ENCODE results near the gene BRPF3. TPM values are rescaled to one million over a fixed set of nuclear protein-coding genes. Genes with fewer than 3 reads are reported as not detected.

The BRPF3 gene
- total and polyA plus RNA-seq, 2 donors (not counting 3 experiments of a cell fraction or from before 2014, with no cell fraction given) = 30.5 to 35.7 TPM

GRCh38 chr6:36235309-36235708 is 38.8 kb downstream of the BRPF3 start:
- H3K27me3 ChIP-seq (ENCODE audit: control insufficient read depth in 2 of 2, insufficient read depth in 2 of 2, low read length in 2 of 2) = no peaks in the 10 kb centered on the region
- POLR2A ChIA-PET = no interaction called here
- H3K36me3 ChIP-seq (ENCODE audit: control insufficient read depth in 2 of 2, extremely low read depth in 1 of 2, insufficient read depth in 2 of 2, low read length in 2 of 2) = peaks cover 16 to 20% of the 10 kb centered on the region in 2 experiments
- H3K4me3 ChIP-seq (replicated peaks in 1 of 3; ENCODE audit: insufficient read depth in 1 of 3, low read depth in 1 of 3, low read length in 3 of 3) = no peak overlapping the region
- H3K27ac ChIP-seq (ENCODE audit: insufficient read depth, low read depth, low read length) = no peak overlapping the region
- H2AFZ ChIP-seq (ENCODE audit: low read depth, low read length) = no peak overlapping the region
- no peaks in the 10 kb centered on the region for H3K79me2 ChIP-seq (ENCODE audit: control insufficient read depth, insufficient read depth, low read length)
- dilution Hi-C loops (cut with MboI; ENCODE audit: extremely low pct_ligation_motif_present, low sequenced_read_pairs) = no loop called here
- no peaks in the 10 kb centered on the region for H4K20me1 ChIP-seq (replicated peaks; ENCODE audit: control insufficient read depth, extremely low read depth, insufficient read depth, low read length)
- no peak overlapping the region for H3K9ac ChIP-seq (replicated peaks; ENCODE audit: extremely low read depth, insufficient read depth, low read length)
- no peak for FAIRE-seq
- CTCF ChIA-PET = no interaction called here
- DNase-seq (ENCODE audit: low read depth, low spot score) = no peak
- no TSS peak for BruUV-seq (replicated peaks)
- H3K4me2 ChIP-seq (ENCODE audit: insufficient read depth, low read length) = no peak overlapping the region
- TF ChIP-seq GATA2 (IDR thresholded peaks at IDR 0.05; ENCODE audit: insufficient read depth, insufficient read length, low read depth, low read length) (no peak), MAX (IDR thresholded peaks at IDR 0.05; ENCODE audit: insufficient read depth, insufficient read length) (no peak), JUN (IDR thresholded peaks at IDR 0.05; ENCODE audit: borderline replicate concordance, insufficient read depth, insufficient read length, low read depth) (no peak), EZH2 (IDR thresholded peaks at IDR 0.05; ENCODE audit: borderline replicate concordance, low read depth, low read length, severe bottlenecking) (no peak)
- no peaks in the 10 kb centered on the region for H3K4me1 ChIP-seq (ENCODE audit: control insufficient read depth, extremely low read depth, insufficient read depth, low read length)
- H3K9me1 ChIP-seq (replicated peaks; ENCODE audit: control insufficient read depth, extremely low read depth, insufficient read depth, low read length) = no peaks in the 10 kb centered on the region
- no peaks in the 10 kb centered on the region for H3K9me3 ChIP-seq (replicated peaks; ENCODE audit: control insufficient read depth, insufficient read depth, low read length)
- intact Hi-C loops (cut with micrococcal nuclease) = no loop called here

GRCh38 chr6:36235862-36236261 is 39.3 kb downstream of the BRPF3 start:
- DNase-seq (ENCODE audit: low read depth, low spot score) (no peak), FAIRE-seq (no peak)
- Histone ChIP-seq H3K36me3 (ENCODE audit: control insufficient read depth in 2 of 2, extremely low read depth in 1 of 2, insufficient read depth in 2 of 2, low read length in 2 of 2) (peaks cover 11 to 15% of the 10 kb centered on the region in 2 experiments), H4K20me1 (replicated peaks; ENCODE audit: control insufficient read depth, extremely low read depth, insufficient read depth, low read length) (no peaks in the 10 kb centered on the region), H3K4me2 (ENCODE audit: insufficient read depth, low read length) (no peak overlapping the region), H3K79me2 (ENCODE audit: control insufficient read depth, insufficient read depth, low read length) (no peaks in the 10 kb centered on the region), H3K27me3 (ENCODE audit: control insufficient read depth in 2 of 2, insufficient read depth in 2 of 2, low read length in 2 of 2) (no peaks in the 10 kb centered on the region), H3K4me1 (ENCODE audit: control insufficient read depth, extremely low read depth, insufficient read depth, low read length) (no peaks in the 10 kb centered on the region), H3K9ac (replicated peaks; ENCODE audit: extremely low read depth, insufficient read depth, low read length) (no peak overlapping the region), H2AFZ (ENCODE audit: low read depth, low read length) (no peak overlapping the region), H3K4me3 (replicated peaks in 1 of 3; ENCODE audit: insufficient read depth in 1 of 3, low read depth in 1 of 3, low read length in 3 of 3) (no peak overlapping the region), H3K9me3 (replicated peaks; ENCODE audit: control insufficient read depth, insufficient read depth, low read length) (no peaks in the 10 kb centered on the region), H3K27ac (ENCODE audit: insufficient read depth, low read depth, low read length) (no peak overlapping the region), H3K9me1 (replicated peaks; ENCODE audit: control insufficient read depth, extremely low read depth, insufficient read depth, low read length) (no peaks in the 10 kb centered on the region)
- POLR2A ChIA-PET = no interaction called here
- CTCF ChIA-PET = no interaction called here
- dilution Hi-C loops (cut with MboI; ENCODE audit: extremely low pct_ligation_motif_present, low sequenced_read_pairs) (no loop called here), intact Hi-C loops (cut with micrococcal nuclease) (no loop called here)
- TF ChIP-seq, protein P1, sequence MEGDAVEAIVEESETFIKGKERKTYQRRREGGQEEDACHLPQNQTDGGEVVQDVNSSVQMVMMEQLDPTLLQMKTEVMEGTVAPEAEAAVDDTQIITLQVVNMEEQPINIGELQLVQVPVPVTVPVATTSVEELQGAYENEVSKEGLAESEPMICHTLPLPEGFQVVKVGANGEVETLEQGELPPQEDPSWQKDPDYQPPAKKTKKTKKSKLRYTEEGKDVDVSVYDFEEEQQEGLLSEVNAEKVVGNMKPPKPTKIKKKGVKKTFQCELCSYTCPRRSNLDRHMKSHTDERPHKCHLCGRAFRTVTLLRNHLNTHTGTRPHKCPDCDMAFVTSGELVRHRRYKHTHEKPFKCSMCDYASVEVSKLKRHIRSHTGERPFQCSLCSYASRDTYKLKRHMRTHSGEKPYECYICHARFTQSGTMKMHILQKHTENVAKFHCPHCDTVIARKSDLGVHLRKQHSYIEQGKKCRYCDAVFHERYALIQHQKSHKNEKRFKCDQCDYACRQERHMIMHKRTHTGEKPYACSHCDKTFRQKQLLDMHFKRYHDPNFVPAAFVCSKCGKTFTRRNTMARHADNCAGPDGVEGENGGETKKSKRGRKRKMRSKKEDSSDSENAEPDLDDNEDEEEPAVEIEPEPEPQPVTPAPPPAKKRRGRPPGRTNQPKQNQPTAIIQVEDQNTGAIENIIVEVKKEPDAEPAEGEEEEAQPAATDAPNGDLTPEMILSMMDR (IDR thresholded peaks at IDR 0.05; ENCODE audit: extremely low read depth in 1 of 2, insufficient read depth in 1 of 2, low read depth in 1 of 2, low read length in 2 of 2) = no peak
- TF ChIP-seq MAX (IDR thresholded peaks at IDR 0.05; ENCODE audit: insufficient read depth, insufficient read length) = no peak
- no peak for TF ChIP-seq GATA2 (IDR thresholded peaks at IDR 0.05; ENCODE audit: insufficient read depth, insufficient read length, low read depth, low read length)
- TF ChIP-seq POLR2A (IDR thresholded peaks at IDR 0.05; ENCODE audit: low read depth, low read length) = no peak
- no TSS peak for BruUV-seq (replicated peaks)

Data from endothelial cell of umbilical vein (primary cell).